Activated T-cell treated with anti-CD3 and anti-CD28 coated beads, Interleukin-2, amount 50 U/mL, for 48 hours (primary cell): Measurements from ENCODE around the gene AGAP1.

ENCODE experiments used
- DNase-seq, 2 experiments: peaks; one replicate each; pipeline ENCODE4 v3.0.0-alpha.2; 2020

AGAP1 gene

DNA sequence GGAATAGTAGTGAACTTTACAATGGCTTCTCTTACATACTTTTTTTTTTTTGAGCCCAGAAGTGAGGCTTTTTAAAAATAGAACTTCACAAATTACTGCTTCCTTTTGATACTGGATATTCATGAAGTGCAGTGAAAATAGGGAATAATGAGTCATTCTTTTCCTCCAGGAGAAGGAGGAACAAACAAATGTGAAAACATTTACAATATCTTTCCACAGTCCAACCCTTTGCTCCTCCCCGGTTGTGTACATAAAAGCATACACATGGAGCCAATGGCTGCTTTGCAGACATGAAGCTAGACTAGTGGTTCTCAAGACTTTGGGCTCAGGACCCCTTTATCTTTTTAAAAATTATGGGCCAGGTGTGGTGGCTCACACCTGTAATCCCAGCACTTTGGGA, 407.4 kb downstream of the AGAP1 start:
- DNase-seq, result no peak

DNA sequence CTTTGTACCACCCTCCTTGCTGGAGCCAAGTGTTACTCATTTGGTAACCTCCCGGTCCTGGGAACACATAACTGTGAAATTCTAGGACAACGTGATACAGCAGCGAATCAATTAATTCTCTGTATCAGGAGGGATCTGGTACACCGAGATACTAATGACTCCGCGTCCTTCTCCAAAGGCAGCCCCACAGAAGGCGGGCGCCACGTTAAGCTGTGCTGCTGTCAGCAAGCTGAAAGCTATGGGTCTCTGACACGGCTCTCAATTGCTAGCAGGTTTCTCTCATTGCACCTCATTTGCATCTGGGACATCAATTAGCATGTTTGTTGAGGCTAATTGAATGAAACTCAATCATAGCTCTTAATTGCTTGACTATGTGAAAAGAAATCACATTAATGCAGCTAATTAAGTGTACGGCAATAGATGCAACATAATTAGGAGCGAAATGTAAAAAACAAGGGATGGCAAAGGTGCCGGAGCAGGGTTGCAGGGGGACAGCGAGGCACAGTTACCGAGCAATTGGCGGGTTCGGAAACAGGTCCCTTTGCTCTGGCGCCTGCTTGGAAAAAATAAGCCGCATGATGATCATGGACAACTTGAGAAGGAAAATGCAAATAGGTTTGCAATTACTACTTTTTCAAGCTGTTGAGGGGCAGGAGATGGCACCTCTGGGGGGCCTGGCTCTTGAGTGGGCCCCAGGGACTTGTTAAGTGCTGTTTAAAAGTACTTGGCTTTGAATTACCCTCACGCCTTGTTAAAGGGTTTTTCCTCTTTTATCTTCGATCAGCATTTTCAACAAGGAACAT, 410.1 kb downstream of the AGAP1 start:
- DNase-seq, result no peak

DNA sequence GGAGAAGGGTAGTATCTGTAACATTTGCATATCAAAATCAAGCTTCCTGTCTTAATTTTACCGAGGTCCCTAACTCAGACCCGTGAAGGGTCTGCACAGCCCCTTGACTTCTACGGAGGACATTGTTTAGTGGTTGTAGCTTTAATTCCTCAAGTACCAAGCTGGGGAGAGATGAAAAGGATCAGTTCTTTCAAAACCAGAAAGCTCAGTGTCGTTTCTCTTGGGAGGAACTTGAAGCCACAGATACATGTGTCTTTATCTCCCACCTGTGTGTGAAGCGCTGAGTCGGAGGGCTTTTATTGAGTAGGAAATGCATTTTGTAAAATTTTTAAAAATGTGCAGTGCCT, 410.7 kb downstream of the AGAP1 start:
- no peak for DNase-seq

DNA sequence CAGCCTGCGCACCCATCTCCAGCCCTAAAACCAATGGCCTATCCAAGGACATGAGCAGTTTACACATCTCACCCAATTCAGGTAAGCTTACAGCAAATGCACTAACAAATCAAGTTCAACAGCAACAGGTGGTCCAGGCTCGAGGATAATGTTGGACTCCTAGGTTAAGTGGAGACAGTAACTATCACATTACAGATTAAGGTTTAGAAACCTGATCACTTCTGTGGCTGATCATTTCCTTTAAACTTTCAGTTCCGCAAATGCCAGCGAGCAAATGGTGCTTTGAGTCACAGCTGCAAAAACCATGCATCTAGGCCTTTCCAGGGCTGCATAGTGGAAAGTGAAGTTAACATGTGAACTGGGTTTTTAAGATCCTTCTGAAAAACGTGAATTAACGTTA, 415.0 kb downstream of the AGAP1 start:
- no peak for DNase-seq

DNA sequence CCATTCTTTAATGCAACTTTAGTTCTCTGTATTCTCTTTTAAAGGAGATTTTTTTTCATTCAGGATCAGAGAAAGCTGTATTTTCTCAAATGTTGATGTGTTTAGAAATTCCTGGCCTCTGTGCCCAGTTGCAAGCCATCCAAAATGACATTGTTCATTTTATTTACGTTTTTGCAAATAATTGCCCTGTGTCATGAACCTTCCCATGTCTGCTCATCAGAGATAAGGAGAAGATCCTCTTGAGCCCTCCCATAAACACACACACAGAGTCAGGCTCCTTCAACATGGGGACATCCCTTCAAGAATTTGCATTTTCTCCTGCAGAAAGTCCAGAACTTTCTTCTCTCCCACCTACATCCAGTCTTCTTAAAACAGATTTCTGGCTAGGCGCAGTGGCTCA, 415.5 kb downstream of the AGAP1 start:
- no peak for DNase-seq

DNA sequence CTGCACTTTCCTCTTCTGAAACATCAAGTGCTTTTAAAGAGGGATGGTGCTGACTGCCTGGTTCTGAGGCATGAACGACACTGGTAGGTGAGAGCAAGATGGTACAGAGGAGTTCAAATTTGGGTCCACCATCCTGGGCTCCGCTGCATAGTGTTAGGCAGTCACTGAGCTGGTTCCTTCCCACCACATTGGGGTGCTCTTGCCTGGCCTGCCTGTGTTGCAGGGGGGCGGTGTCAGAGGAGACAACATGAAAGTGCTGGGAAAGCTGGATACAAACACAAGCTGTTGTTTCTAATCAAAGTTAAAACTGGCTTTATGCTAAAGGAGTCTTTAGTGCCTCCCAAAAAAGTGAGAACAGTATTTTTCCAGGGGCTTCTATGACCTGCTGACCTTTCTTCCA, 416.2 kb downstream of the AGAP1 start:
- DNase-seq, result no peak

DNA sequence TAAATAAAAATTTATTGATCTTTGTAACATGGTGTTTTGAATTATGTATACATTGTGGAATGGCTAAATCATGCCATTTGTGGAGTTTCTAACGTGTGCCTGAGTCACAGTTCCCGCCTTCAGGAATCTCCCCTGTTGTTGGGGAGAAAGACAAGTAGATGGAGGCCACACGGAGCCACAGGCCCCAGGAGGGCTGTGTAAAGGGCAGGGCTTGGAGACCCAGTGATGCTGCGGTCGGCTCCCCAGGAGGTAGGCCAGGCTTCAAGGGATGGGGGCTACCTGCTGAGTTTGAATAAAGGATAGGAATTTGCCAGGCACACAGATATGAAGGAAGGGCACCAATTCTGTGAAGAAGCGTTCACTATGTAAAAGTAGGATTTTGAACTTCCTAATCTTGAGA, 417.3 kb downstream of the AGAP1 start:
- DNase-seq, result no peak

DNA sequence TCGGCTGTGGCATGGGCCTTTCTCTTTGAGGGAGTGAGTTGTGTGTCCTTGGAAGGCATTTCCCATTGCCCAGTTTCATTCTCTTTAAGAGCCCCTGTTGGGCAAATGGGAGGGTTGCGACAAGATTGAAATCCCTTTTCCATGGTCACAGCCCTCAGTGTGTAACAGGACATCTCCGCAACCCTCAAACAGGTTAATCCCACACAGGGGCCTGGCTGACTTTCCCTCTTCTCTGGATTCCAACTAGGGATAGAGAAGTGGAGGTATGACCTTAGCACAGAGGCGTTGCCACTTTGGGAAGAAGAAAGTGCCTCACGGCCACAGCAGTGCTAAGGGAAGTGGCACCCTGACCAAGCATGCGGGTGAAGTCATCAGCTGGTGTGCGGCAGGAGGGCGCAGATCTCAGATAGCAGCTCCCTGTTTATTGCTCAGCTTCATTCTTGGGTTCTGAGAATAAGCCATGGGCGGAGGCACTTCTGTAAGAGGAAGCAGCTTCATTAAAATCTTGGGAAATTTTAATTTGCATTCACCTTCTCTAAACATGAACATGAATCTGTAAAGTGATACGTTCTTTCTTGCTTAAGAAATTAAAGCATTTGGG, 417.9 kb downstream of the AGAP1 start:
- DNase-seq, result no peak

DNA sequence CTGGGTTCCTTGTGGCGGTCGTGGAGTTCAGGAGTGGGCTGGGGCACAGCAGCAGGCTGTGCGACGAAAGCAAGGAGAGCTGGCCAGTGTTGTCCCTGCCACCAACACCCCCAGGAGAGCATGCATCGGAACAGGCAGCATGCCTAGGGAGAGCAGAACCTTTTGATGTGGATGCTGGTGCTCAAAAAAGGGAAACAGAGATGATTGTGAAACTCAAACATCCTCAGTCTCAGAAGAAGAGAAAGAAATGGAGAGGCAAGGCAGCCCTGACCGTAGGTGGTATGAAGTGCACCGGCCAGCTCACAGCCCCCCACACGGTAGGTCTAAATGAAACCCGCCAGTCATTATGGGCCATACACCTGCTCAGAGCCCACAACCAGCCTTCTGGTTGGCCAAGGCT, 420.9 kb downstream of the AGAP1 start:
- no peak for DNase-seq

DNA sequence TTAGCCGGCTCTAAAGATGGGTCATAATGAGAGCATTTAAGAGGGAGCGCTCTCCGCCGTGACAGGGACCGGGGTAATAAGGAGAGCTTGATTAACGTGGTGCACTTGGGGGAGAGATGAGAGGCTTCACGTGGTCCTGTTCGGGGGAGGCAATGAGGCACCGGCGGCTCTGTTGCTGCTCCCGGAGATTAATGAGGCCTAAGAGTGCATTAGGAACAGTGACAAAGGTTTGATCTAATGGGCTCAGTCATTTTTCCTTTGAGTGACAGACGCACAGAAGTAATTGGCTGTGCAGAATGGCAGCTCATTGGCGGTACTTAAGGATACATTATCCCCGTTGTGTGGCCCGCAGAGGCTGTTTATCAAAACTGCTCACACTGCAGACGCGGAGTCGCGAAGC, 423.7 kb downstream of the AGAP1 start:
- no peak for DNase-seq

DNA sequence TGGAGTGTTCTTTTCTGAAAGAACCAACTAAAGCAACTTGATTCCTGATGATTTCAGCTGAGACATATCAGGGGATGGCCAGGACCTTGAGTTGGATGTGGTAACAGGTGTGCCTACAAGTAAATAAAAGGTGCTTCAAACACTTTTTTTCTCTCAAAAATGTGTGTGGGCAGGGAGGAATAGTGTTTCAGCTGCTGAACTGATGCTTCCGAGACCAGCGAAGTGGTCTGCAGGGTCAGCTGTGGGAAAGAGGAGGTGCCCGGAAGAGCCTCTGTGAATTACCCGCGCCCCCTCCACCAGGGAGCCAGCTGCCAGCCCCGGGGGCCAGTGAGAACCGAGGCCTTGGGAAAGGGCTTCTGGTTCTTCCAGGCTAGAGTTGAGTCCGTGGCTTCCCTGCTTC, 425.0 kb downstream of the AGAP1 start:
- no peak for DNase-seq

DNA sequence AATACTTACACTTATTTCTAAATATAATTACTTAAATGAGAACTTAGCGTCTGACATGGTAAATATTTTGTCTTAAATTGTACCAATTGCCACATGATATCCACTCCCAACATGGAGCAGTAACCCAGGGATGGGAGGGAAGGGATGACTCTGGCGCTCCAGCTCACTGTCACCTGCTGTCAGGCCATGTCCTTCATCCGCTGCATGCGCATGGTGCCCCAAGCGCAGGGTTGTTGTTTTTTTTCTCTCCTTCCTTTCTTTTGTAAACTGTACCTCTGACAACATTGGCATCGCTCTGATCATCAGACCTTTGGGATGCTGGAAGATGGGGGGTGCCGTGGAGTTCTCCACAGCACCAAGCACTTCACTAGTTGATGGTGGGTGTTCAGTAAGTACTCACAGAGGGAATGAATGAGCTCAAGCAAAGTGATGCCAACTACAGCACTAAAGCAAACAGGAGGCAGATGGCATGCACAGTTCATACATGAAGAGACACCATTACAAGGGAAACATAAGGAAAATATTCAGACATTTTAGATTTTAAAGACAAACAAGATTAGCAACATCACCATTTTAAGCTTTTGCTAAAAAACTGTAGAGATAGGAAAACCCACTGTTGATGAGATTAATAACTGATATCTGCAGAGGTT, 426.5 kb downstream of the AGAP1 start:
- DNase-seq, result no peak

DNA sequence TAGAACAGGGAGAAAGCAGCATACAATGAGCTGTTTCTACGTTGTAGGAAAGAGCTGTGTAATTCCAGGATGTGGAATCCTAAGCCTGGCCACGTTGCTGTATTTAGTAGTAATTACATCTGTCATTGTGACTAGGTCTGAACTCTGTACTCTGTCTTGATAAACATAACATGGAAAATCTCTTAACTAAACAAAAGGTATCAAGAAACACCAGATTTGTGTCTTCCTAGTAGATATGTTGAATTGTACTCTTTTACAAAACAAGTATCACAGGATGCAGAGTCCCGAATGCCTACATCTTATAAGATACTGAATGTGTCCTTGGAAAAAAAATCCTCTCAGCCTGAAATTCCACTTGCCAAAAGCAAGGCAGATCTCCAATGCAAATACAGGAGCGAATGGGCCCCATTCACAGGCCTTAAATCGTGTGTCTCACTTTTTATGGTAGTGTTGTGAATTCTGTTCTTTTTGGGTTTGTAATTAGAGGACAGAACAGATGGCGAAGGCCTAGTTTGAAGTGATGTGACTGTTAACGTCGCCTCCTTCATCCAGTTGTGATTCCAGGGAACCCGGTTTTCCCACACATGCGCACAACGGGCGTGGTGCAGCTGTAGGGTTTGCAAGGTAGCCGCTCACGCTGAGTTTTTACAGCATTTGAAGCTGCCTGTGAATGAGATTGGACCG, 427.8 kb downstream of the AGAP1 start:
- no peak for DNase-seq

DNA sequence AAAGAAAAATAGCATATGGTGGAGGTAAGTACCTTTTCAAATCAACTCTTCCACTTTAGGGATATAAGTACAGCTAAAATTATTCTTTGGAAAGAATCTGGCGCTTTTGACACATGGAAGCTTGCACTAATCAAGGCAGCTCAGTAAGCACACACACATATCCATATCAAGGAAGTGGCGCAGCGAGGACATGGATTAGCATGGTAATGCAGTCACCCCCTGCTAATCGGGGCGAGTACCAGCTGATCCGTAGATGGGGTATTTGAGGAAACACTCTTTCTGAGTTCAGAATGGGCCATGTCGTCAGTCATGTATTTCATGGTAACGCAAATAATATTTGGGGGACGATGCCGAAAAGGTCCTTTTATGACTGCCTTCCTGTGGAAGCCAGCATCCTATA, 429.0 kb downstream of the AGAP1 start:
- DNase-seq, result no peak

DNA sequence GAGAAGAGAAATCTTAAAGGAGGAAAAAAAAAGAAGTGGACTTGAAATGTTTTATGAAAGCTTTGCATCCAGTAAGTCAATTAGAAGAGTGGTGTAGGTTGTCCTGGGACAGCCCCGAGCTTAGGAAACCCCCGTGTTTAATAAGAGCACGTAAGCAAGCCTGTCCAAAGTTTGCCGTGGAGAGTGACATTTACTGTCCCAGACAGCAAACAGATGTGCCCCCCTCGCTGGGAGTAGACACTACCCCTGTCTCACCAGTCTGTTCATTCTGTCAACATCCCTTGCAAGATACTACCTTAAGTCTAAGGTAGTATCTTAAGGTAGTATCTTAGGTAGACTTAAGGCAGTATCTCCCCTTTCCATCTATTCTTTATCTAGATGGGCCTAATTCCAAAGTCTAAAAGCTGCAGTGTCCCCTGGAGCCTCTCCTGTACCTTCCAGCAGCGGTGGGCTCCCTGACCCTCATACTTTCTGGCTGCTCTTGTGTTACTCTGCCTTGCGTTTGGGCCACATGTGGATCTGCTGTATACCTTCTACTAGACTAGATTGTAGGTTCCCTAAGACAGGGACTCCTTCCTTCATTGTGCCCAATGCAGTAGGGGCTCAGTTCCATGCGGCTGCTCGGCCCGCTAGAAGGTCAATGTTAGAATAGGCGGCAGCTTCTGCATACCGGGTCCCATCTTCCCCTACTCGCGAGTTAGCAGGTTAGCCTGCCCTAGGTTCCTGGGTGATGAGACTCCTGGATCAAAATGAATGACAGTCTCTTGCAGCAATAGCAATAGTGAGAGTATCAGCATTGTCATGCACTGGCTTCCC, 430.2 kb downstream of the AGAP1 start:
- no peak for DNase-seq

DNA sequence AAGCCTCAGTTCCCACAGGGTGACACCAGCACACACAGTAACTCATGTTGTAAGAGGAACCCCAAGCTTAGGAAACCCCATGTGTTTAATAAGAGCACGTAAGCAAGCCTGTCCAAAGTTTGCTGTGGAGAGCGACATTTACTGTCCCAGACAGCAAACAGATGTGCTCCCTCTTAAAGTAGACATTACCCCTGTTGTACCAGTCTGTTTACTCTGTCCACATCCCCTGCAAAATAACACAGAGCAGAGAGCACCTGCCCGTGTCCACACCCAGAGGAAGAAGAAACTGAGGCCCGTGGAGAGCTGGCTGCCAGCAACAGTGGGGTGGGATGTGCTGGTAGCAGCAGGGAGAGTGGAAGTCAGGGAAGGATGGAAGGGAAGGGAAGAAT, 430.8 kb downstream of the AGAP1 start:
- no peak for DNase-seq

DNA sequence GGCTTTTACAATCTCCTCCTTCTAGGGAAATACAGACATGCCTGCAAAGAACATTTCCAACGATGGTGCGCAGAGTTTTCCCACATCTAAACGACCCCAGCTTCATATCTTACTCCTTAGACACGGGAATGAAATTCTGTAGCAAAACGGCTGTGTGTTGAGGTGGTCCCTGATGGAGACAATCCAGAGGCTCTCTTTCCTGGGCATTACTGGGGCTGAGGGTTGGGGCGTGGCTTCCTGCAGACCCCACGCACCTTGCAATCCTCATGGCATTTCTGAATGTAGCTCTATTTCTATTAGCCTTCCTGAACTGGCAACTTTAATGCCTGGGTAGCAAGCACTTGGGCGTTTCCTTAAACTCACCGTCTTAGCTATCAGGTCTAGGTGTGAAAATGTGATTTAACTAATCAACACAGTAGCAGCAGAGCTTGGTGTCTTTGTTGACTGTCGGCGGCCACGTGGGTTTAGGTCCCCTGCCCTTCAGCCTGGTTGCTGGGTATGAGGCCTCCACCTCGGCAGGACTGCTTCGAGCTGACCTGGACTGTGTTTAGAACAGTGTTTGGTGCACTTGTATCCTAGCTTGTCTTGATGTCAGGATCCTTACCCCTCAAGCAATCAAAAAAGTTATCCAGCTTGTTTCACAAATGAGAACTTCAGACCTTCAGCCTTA, 431.5 kb downstream of the AGAP1 start:
- no peak for DNase-seq

DNA sequence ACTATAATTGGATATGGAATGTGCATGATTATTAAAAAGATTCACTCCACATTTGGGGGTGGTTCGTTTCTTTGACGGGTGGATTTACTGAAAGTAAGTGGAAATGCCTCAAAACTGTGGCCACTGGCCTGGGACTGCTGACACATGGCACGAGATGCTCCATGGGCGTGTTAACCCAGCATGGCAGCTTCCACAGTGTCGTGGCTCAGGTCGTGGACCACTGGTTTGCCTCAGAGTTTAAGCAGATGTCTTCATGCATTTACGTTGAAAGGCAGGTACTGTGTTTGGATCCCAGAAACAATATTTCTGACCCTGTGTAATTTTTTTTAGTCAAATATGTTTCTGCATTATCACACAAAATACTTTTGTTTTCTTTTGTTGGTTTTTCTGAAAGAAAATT, 432.4 kb downstream of the AGAP1 start:
- no peak for DNase-seq

DNA sequence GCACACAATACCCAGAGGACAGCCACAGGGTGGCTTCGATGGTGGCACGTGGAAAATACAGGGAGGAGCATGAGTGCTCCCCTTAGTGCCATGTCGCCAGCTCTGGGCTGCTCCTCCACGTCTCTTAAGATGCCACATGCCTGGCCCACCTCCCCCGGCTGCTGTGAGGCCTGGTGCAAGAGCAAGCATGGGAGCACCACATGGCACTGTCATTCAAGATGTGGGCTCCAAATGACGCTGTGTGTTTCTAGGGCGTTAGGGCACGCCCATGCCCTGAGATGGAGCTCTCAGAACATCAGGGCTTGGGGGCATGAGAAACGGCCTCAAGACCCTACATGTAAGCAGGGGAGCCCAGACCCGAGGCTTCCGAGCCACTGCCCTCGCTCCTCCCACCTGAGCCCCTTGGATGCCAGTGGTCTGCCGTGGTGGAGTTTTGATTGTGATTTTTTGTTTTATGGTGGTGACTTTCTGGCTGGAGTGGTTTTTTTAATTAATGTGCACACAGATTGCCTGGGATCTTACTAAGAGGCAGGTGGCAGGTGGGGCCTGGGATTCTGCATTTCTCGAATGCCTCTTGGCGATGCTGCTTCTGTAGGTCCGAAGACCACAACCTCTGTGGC, 435.0 kb downstream of the AGAP1 start:
- no peak for DNase-seq

DNA sequence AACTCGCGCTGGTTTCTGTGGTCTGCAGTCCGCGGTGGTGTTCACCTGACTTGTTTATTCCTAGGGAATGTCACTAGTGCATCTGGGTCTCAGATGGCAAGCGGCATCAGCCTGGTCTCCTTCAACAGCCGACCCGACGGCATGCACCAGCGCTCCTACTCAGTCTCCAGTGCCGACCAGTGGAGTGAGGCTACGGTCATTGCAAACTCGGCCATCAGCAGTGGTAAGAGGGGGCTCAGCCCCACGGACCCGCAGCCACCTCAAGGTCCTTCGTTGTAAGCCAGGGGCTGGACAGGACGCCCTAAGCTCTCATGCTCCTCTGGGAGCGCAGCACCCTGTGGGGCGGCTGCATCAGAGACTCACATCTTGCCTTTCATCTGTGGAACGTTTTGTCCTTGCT, 436.9 kb downstream of the AGAP1 start:
- no peak for DNase-seq

DNA sequence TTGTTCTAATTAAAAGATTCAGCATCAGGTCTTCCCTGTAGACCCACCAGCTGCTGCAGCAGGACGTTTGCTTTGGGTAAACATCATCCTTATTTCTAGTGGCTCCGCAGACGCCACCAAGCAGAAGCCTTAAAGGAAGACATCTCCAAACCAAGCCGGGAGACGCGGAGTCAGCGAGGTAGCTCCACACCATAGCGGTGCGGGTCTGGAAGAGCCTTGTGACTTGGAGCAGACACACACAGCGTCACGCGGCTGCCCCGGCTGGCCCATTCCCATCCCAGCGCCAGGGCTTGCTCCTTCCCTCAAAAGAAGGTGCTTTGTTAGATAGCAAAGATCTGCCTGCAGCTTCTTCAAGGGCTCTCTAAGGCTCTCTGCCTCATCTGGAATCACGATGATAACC, 437.8 kb downstream of the AGAP1 start:
- DNase-seq, result no peak
